Measurements from ENCODE around the gene TMEM266.
"Not testable (repeated sequence)": the region's sequence is repeated elsewhere in the genome, so short reads cannot be mapped to it uniquely, and the experiment has no call there.

DNA sequence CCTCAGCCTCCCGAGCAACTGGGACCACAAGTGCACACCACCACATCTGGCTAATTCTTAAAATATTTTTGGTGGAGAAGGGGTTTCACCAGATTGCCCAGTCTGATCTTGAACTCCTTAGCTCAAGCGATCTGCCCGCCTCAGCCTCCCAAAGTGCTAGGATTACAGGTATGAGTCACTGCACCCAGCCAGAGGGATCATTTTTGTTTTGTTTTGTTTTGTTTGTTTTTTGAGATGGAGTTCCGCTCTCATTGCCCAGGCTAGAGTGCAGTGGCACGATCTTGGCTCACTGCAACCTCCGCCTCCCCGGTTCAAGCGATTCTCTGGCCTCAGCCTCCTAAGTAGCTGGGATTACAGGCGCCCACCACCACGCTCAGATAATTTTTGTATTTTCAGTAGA lies 5.6 kb upstream of the TMEM266 start:
- TF ChIP-seq POLR2A, CTCF, EP300 (IDR thresholded peaks at IDR 0.05): not testable (repeated sequence)

Measured in upper lobe of left lung (tissue), 4 donors.